GM11168 (cell line): Measurements from ENCODE around the gene LTBR.

ENCODE experiments used
- in situ Hi-C: fragments of 300-500 bp; cut with MboI; formaldehyde crosslinking; loops from one replicate; pipeline ENCODE4 v1.12.0; 2022; ENCODE audit warnings: low sequenced_read_pairs; ENCODE audit not compliant: unreplicated experiment

The LTBR gene

GRCh38 chr12:6367065-6367968, 16.6 kb upstream of the LTBR start:
- in situ Hi-C loops, result no loop called here

- in situ Hi-C loops, result no loop called here
Measured at GRCh38 chr12:6367969-6368892, 15.7 kb upstream of the LTBR start.

GRCh38 chr12:6368906-6369525, 14.9 kb upstream of the LTBR start:
- in situ Hi-C loops, result no loop called here

- in situ Hi-C loops, result no loop called here
Measured at GRCh38 chr12:6369916-6370575, 13.9 kb upstream of the LTBR start.

- in situ Hi-C loops, result no loop called here
Measured at GRCh38 chr12:6370576-6370935, 13.4 kb upstream of the LTBR start.

- in situ Hi-C loops, result no loop called here
Measured at GRCh38 chr12:6370994-6371754, 12.8 kb upstream of the LTBR start.

GRCh38 chr12:6372403-6373003, 11.5 kb upstream of the LTBR start:
- in situ Hi-C loops, result no loop called here

- in situ Hi-C loops, result no loop called here
Measured at GRCh38 chr12:6373022-6373787, 10.8 kb upstream of the LTBR start.

GRCh38 chr12:6374028-6374785, 9.8 kb upstream of the LTBR start:
- in situ Hi-C loops, result no loop called here

- in situ Hi-C loops, result no loop called here
Measured at GRCh38 chr12:6374786-6375160, 9.2 kb upstream of the LTBR start.

- in situ Hi-C loops, result no loop called here
Measured at GRCh38 chr12:6375269-6376078, 8.5 kb upstream of the LTBR start, which contains the start of gene SCNN1A. SCNN1A (minus strand) TSS chr12:6375563; CDS start chr12:6374783, 780 bp downstream.

GRCh38 chr12:6376079-6376869, 7.7 kb upstream of the LTBR start:
- in situ Hi-C loops, result no loop called here

GRCh38 chr12:6376870-6377666, 6.9 kb upstream of the LTBR start:
- in situ Hi-C loops, result no loop called here

GRCh38 chr12:6377667-6377994, 6.3 kb upstream of the LTBR start:
- in situ Hi-C loops, result no loop called here

- in situ Hi-C loops, result no loop called here
Measured at GRCh38 chr12:6378709-6379472, 5.1 kb upstream of the LTBR start.
